H1 (cell line): ENCODE data around the gene PES1. TPM values are rescaled to one million over a fixed set of nuclear protein-coding genes. Genes with fewer than 3 reads are reported as not detected.

ENCODE experiments used
- BRCA1 ChIP-seq: IDR thresholded peaks from 2 replicates; pipeline ENCODE4 v1.6.1; 2012; ENCODE audit warnings: low read depth, low read length, improper control_type of control experiment
- CHD2 ChIP-seq: IDR thresholded peaks from 2 replicates; pipeline ENCODE4 v1.6.1; 2012; ENCODE audit warnings: low read length, improper control_type of control experiment
- HDAC6 ChIP-seq: IDR thresholded peaks from one replicate; pipeline ENCODE4 v1.7.1; 2012; ENCODE audit warnings: low read depth, mild to moderate bottlenecking, inconsistent platforms, low read length, moderate library complexity
- NANOG ChIP-seq: IDR thresholded peaks from 2 replicates; pipeline ENCODE4 v1.6.1; 2011; ENCODE audit warnings: low read length, low read depth, mild to moderate bottlenecking, inconsistent platforms; ENCODE audit not compliant: insufficient read depth, poor library complexity, severe bottlenecking
- RNF2 ChIP-seq: fragments of 200-900, 300-1000 bp; sonication (generic); IDR thresholded peaks from 2 replicates; pipeline ENCODE4 v1.7.1; 2016; ENCODE audit warnings: borderline replicate concordance, low read depth, mild to moderate bottlenecking, antibody characterized with exemption, low read length; ENCODE audit not compliant: poor library complexity, severe bottlenecking; ENCODE audit errors: missing control alignments
- SAP30 ChIP-seq: fragments of 300-600 bp; sonication (generic); IDR thresholded peaks from 2 replicates; pipeline ENCODE4 v1.7.1; 2012; ENCODE audit warnings: low read length, moderate library complexity, mild to moderate bottlenecking, inconsistent platforms; ENCODE audit not compliant: insufficient read depth, insufficient replicate concordance
- SP2 ChIP-seq: IDR thresholded peaks from 2 replicates; pipeline ENCODE4 v1.6.1; 2012; ENCODE audit warnings: mild to moderate bottlenecking, low read length, inconsistent platforms
- TAF1 ChIP-seq: IDR thresholded peaks from 2 replicates; pipeline ENCODE4 v1.6.1; 2011; ENCODE audit warnings: mild to moderate bottlenecking, low read depth, low read length
- TAF7 ChIP-seq: optimal IDR thresholded peaks from 2 replicates; pipeline ENCODE3; 2011; ENCODE audit warnings: low read depth, mild to moderate bottlenecking, inconsistent platforms, low read length, moderate library complexity, borderline replicate concordance
- polyA plus RNA-seq, 7 experiments: library from polyadenylated mRNA; depleted of rRNA in 3 of 7; stranded (reverse) in 5 of 7; unstranded in 2 of 7; fragments of >200 nt in 5 of 7; fragments of 200-250 nt in 2 of 7; gene quantifications; 1 replicate in 5 of 7; 2 replicates in 1 of 7; 4 replicates in 1 of 7; pipeline versions ENCODE4 v1.2.1 to v1.2.3, GENCODE V29; 2011 to 2013; ENCODE audit warnings: missing spikeins in 2 of 7, mixed read lengths in 2 of 7
- total RNA-seq: library from RNA; stranded (reverse); fragmentation: NEBNext Ultra II Directional; extraction: Animal tissue kit (Norgen Biotek cat#: 25700); gene quantifications from 2 replicates; pipeline ENCODE4 v1.2.1, GENCODE V29; 2021

The PES1 gene
- total and polyA plus RNA-seq, 2 of the 8 experiments (the other 6 are each of a cell fraction or from before 2014, with no cell fraction given): 121 to 191 TPM

DNA sequence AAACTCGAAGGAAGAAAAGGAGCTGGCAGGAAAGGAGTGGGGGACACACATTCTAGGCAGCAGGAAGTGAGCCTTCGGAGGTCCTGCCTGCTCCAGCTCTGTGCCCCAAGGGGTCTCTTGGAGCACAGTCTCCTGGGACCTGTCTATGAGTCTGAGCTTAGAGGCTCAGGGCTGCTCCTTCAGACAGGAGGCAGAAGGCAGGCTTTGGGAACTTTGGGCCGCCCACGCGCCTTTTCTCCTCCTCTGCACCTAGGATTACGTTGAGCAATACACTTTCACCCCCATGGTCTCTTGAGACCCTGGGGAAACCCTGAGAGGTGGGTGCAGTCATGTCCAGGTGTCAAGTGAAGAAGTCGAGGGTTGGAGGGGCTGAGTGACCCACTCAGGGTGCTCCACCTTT lies 16.2 kb upstream of the PES1 start (continued):
- TF ChIP-seq RNF2 (no peak), CHD2 (no peak), HDAC6 (no peak), TAF1 (no peak), BRCA1 (no peak), NANOG (no peak), SAP30 (no peak), TAF7 (no peak), SP2 (no peak)
